SJCRH30 (cell line): ENCODE results near the gene PRR14. TPM values are rescaled to one million over a fixed set of nuclear protein-coding genes. Genes with fewer than 3 reads are reported as not detected.
"Not testable (repeated sequence)": the region's sequence is repeated elsewhere in the genome, so short reads cannot be mapped to it uniquely, and the experiment has no call there.

Experiments used
- DNase-seq, 2 experiments: peaks; one replicate each; pipeline ENCODE4 v3.0.0-alpha.2; 2015 to 2020
- H3K27ac ChIP-seq: fragments of 250-450 bp; sonication (Bioruptor Pico); 2 replicates; pipeline ENCODE4 v1.5.1; 2020; ENCODE audit warnings: mild to moderate bottlenecking, moderate library complexity
- H3K27me3 ChIP-seq: fragments of 250-450 bp; sonication (Bioruptor Pico); 2 replicates; pipeline ENCODE4 v1.5.1; 2020; ENCODE audit warnings: mild to moderate bottlenecking, moderate library complexity
- H3K36me3 ChIP-seq: fragments of 250-450 bp; sonication (Bioruptor Pico); 2 replicates; pipeline ENCODE4 v1.5.1; 2020; ENCODE audit warnings: mild to moderate bottlenecking, moderate library complexity
- H3K4me1 ChIP-seq: fragments of 250-450 bp; sonication (Bioruptor Pico); 2 replicates; pipeline ENCODE4 v1.5.1; 2020; ENCODE audit warnings: mild to moderate bottlenecking, moderate library complexity
- H3K4me3 ChIP-seq: fragments of 250-450 bp; sonication (Bioruptor Pico); 2 replicates; pipeline ENCODE4 v1.5.1; 2020; ENCODE audit warnings: mild to moderate bottlenecking, moderate library complexity
- H3K9me3 ChIP-seq: fragments of 250-450 bp; sonication (Bioruptor Pico); replicated peaks from 2 replicates; pipeline ENCODE4 v1.5.1; 2020; ENCODE audit warnings: mild to moderate bottlenecking, moderate library complexity
- total RNA-seq: library from RNA; depleted of rRNA; stranded (reverse); fragments of >200 nt; shearing (Covaris generic); gene quantifications from 2 replicates; pipeline ENCODE4 v1.2.3, GENCODE V29; 2014; rRNA removed

Gene PRR14
- total RNA-seq, 1 experiment from 2014 or later: 10.5 TPM

DNA sequence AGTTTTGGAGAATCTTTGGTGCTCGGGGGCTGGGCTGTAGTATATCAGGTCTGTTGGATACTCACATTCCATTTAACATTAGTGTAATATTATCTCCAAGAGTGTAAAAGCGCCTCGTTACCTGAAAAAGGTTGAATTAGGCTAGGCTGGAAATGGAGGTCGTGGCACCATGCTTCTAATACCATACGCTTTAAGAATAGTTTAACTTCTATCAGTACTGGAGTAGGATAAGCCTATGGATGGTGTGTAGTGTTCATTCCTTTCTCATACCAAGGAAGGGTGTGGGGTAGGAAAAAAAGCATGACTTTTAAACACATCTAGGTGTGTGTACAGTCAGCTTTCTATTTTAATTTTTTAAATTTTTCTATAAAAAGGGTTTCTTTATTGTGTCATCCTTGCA lies 50.2 kb downstream of the PRR14 start:
- DNase-seq: no peak
- no peak overlapping the region for H3K27ac ChIP-seq
- H3K9me3 ChIP-seq: no peaks in the 10 kb centered on the region
- H3K4me1 ChIP-seq: peaks cover 5% of the 10 kb centered on the region; the same call in 1 of the 2 replicates
- no peak overlapping the region for H3K4me3 ChIP-seq
- H3K27me3 ChIP-seq: no peaks in the 10 kb centered on the region
- peaks cover 60% of the 10 kb centered on the region for H3K36me3 ChIP-seq

DNA sequence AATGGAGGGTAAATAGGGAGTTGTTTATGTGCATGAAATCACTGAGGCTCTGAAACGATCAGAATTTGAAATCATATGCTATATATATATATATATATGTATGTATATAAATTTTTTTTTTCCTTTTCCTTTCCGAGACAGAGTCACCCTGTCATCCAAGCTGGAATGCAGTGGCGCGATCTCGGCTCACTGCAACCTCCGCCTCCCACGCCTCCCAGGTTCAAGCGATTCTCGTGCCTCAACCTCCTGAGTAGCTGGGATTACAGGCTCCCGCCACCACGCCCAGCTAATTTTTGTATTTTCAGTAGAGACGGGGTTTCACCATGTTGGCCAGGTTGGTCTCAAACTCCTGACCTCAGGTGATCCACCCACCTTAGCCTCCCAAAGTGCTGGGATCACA lies 52.3 kb downstream of the PRR14 start:
- H3K36me3 ChIP-seq: peaks cover 81% of the 10 kb centered on the region
- not testable (repeated sequence) for H3K9me3 ChIP-seq, H3K27ac ChIP-seq, DNase-seq, H3K4me3 ChIP-seq, H3K4me1 ChIP-seq, H3K27me3 ChIP-seq

DNA sequence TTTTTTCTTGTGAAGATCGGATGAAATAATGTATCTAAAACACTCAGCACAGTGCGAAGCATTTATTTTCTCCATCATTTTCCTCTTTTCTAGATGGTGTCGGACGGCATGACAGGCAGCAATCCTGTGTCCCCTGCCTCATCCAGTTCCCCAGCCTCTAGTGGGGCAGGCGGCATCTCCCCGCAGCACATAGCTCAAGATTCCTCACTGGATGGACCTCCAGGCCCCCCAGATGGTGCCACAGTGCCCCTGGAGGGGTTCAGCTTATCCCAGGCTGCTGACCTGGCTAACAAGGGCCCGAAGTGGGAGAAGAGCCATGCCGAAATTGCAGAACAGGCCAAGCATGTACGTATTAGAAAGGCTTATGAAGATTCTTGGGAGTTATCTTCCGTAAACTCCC lies 53.2 kb downstream of the PRR14 start:
- Histone ChIP-seq H3K36me3 (peaks cover 90% of the 10 kb centered on the region), H3K27ac (no peak overlapping the region), H3K9me3 (no peaks in the 10 kb centered on the region), H3K4me3 (no peak overlapping the region), H3K27me3 (no peaks in the 10 kb centered on the region), H3K4me1 (peaks cover 5% of the 10 kb centered on the region; the same call in 1 of the 2 replicates)
- no peak for DNase-seq

Other genes with a start within 250 kb of the PRR14 start
- 10.4 and 14.0 TPM in 2 replicates for gene ZNF771, start 243.4 kb upstream of the PRR14 start, total RNA-seq
- gene DCTPP1, start 220.9 kb upstream of the PRR14 start, total RNA-seq: 80.0 and 88.5 TPM in 2 replicates
- gene SEPHS2, start 205.1 kb upstream of the PRR14 start, total RNA-seq: 18.2 and 22.9 TPM in 2 replicates
- gene ITGAL, start 178.2 kb upstream of the PRR14 start, total RNA-seq: not detected in 2 replicates
- gene ZNF768, start 124.4 kb upstream of the PRR14 start, total RNA-seq: 59.7 and 62.5 TPM in 2 replicates
- 11.2 and 12.0 TPM in 2 replicates for gene ZNF747, start 116.1 kb upstream of the PRR14 start, total RNA-seq
- gene ZNF764, start 92.6 kb upstream of the PRR14 start, total RNA-seq: 10.7 and 11.3 TPM in 2 replicates
- 4.2 and 4.3 TPM in 2 replicates for gene ZNF688, start 79.2 kb upstream of the PRR14 start, total RNA-seq
- gene ZNF785, start 65.3 kb upstream of the PRR14 start, total RNA-seq: 13.1 and 18.2 TPM in 2 replicates
- gene ZNF689, start 40.6 kb upstream of the PRR14 start, total RNA-seq: 15.6 and 16.4 TPM in 2 replicates
- gene FBRS, start 7.5 kb downstream of the PRR14 start, total RNA-seq: 17.6 and 21.1 TPM in 2 replicates
- gene SRCAP, start 48.2 kb downstream of the PRR14 start, total RNA-seq: 19.3 and 22.0 TPM in 2 replicates
- 26.3 and 26.4 TPM in 2 replicates for gene PHKG2, start 97.5 kb downstream of the PRR14 start, total RNA-seq
- gene CFAP119, start 111.1 kb downstream of the PRR14 start, total RNA-seq: 4.1 and 4.2 TPM in 2 replicates
- 120 and 124 TPM in 2 replicates for gene RNF40, start 111.4 kb downstream of the PRR14 start, total RNA-seq
- gene ZNF629, start 136.2 kb downstream of the PRR14 start, total RNA-seq: 28.6 and 29.8 TPM in 2 replicates
- gene BCL7C, start 243.1 kb downstream of the PRR14 start, total RNA-seq: 28.1 and 30.3 TPM in 2 replicates
- 1.3 and 1.4 TPM in 2 replicates for gene CTF1, start 245.7 kb downstream of the PRR14 start, total RNA-seq